ENCODE measurements around the gene APC2. TPM values are rescaled to one million over a fixed set of nuclear protein-coding genes. Genes with fewer than 3 reads are reported as not detected.
A peak's percentile ranks its signal among the peaks of the same experiment; 100 is the strongest.

Gene APC2, protein sequence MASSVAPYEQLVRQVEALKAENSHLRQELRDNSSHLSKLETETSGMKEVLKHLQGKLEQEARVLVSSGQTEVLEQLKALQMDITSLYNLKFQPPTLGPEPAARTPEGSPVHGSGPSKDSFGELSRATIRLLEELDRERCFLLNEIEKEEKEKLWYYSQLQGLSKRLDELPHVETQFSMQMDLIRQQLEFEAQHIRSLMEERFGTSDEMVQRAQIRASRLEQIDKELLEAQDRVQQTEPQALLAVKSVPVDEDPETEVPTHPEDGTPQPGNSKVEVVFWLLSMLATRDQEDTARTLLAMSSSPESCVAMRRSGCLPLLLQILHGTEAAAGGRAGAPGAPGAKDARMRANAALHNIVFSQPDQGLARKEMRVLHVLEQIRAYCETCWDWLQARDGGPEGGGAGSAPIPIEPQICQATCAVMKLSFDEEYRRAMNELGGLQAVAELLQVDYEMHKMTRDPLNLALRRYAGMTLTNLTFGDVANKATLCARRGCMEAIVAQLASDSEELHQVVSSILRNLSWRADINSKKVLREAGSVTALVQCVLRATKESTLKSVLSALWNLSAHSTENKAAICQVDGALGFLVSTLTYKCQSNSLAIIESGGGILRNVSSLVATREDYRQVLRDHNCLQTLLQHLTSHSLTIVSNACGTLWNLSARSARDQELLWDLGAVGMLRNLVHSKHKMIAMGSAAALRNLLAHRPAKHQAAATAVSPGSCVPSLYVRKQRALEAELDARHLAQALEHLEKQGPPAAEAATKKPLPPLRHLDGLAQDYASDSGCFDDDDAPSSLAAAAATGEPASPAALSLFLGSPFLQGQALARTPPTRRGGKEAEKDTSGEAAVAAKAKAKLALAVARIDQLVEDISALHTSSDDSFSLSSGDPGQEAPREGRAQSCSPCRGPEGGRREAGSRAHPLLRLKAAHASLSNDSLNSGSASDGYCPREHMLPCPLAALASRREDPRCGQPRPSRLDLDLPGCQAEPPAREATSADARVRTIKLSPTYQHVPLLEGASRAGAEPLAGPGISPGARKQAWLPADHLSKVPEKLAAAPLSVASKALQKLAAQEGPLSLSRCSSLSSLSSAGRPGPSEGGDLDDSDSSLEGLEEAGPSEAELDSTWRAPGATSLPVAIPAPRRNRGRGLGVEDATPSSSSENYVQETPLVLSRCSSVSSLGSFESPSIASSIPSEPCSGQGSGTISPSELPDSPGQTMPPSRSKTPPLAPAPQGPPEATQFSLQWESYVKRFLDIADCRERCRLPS (N-terminal part only)
- total RNA-seq (under 1 TPM; 0.04 to 0.06 (median 0.05) TPM), polyA plus RNA-seq (under 1 TPM in 2 of 3 donors, not detected in 1; 0.01 to 0.03 TPM)
- long read RNA-seq, donor 1 = 0 reads
- long read RNA-seq, donor 2, partial matches to known transcripts = 0 of 2 reads
- long read RNA-seq, donor 2, other reads (novel, unspliced or antisense) = 2 of 2 reads

DNA sequence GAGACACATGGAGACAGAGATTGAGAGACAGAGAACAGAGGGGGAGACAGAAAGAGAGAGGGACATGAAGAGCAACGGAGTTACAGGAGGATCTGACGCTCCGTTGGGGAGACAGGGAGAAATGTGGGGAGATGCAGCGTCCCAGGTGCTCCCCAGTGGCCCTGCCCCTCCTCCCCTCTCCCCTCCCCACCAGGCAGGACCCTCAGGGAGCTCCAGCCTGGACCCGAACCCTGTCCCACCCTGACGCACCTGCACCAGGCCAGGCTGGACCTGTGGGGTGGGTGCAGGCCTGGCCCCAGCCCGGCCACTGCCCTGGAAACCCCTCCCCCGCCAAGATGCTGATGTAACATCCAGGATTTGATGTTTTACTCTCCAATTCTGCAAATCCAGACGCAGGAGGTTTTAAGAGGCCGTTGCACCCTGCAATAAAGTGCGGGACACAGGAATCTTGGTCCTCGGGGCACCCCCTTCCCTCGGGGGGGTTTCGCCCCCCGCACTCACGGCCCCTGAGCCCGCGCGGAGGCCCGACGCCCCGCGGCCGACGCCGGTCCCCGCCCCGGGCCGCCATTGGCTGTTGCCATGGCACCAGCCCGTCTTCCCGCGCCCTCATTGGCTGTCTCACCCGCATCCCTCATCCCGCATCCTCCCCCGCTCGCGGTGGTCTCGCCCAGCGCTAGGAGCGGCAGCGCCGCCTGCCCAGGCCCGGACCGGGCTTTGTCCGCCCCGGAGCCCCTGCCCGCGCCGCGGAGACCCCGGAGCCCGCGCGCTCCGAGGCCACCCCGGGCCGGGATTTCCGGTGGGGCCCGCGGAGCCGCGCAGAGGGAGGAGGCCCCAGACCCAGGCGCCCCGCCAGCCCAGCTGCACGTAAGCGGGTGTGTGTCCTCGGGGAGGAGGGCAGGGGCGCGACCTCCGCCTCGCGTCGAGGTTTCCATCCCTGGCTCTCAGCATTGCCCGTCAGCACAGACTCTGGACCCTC is at the start of gene APC2:
Gene APC2 (plus strand): TSS at position 655 of the 976 bp plus-strand sequence. CDS start 2,881 bp downstream, outside the sequence.
- Histone ChIP-seq H3K4me3 (no peak within 1 kb of the TSS), H3K27ac (no peak within 1 kb of the TSS), H3K36me3 (ENCODE audit: insufficient read depth in 1 of 2, low read depth in 1 of 2) (no peaks in the 10 kb centered on the region), H3K4me1 (no peaks in the 10 kb centered on the region), H3K9me3 (no peaks in the 10 kb centered on the region), H3K27me3 (ENCODE audit: insufficient read depth in 3 of 3, low read length in 2 of 3) (peaks cover 0 to 91% (median 63%) of the 10 kb centered on the region in 3 donors)
- 2 to 3% (median 2%) methylated on average over 62 to 74 of the region's 74 CpGs for WGBS, 3 donors
- intact Hi-C loops (cut with DNase I) = loop anchor here in 1 of 2 donors (5.0 to 10.0 kb wide), 2 partner anchors 132 to 165 kb away; partner anchors contain the start of gene EFNA2
- ATAC-seq = no peak
- TF ChIP-seq, protein P1, sequence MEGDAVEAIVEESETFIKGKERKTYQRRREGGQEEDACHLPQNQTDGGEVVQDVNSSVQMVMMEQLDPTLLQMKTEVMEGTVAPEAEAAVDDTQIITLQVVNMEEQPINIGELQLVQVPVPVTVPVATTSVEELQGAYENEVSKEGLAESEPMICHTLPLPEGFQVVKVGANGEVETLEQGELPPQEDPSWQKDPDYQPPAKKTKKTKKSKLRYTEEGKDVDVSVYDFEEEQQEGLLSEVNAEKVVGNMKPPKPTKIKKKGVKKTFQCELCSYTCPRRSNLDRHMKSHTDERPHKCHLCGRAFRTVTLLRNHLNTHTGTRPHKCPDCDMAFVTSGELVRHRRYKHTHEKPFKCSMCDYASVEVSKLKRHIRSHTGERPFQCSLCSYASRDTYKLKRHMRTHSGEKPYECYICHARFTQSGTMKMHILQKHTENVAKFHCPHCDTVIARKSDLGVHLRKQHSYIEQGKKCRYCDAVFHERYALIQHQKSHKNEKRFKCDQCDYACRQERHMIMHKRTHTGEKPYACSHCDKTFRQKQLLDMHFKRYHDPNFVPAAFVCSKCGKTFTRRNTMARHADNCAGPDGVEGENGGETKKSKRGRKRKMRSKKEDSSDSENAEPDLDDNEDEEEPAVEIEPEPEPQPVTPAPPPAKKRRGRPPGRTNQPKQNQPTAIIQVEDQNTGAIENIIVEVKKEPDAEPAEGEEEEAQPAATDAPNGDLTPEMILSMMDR (IDR thresholded peaks at IDR 0.05) = no peak
- DNase-seq = no peak

DNA sequence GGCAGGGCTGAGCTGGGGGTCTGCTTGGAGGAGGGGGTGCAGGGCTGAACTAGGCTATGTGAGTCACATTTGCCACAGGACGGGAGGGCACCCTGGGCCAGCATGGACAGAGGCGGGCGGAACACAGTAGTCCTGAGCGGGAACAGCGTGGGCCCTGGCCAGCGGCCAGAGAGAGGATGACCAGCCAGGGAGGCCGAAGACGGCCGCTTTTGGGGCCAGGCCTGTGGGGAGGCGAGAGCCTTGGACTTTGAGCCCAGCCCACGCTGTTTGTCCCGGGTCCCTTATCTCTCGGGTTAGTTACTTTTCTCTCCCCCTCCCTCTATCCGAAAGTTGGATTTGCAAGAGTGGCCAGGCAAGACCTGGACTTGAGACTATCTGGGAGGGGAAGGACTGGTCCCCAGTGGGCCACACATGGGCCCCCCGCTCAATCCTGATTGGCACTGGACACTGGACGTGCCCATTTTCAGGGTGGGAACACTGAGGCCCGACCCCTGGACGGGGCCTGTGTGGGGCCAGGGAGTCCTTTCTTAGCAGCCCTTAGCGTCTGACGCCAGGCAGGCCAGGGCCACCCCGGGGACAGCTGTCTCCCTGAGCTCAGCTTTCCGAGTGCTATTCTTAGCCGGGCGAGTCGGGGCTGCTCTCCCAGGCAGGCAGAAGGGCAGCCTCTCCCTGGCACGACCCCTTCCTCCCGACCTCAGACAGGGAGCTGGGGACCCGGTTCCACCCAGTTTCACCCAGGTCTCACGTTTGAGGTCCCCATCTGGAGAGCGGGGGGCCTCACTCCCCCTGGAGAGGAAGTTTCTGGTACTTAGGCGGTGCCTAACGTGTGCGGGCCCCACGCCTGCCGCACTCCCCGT is 49.4 kb upstream of the APC2 start:
- H3K4me3 ChIP-seq = peak overlapping the region; percentile 91
- WGBS, 3 donors = 10 to 16% (median 15%) methylated on average over 34 to 36 of the region's 36 CpGs
- no peaks in the 10 kb centered on the region for H3K9me3 ChIP-seq
- TF ChIP-seq, protein P1 (IDR thresholded peaks at IDR 0.05) = no peak
- H3K27ac ChIP-seq = peak overlapping the region; percentile 98
- intact Hi-C loops (cut with DNase I) = loop anchor here in 1 of 2 donors (2.0 to 10.0 kb wide), 2 partner anchors 16 to 826 kb away; partner anchors contain the start of gene BSG
- peaks cover 0 to 21% of the 10 kb centered on the region in 2 donors for H3K36me3 ChIP-seq (ENCODE audit: insufficient read depth in 1 of 2, low read depth in 1 of 2)
- ATAC-seq (peak; percentile 88 to 91 (median 88)), DNase-seq (peak; percentile 81 to 92)
- H3K27me3 ChIP-seq (ENCODE audit: insufficient read depth in 3 of 3, low read length in 2 of 3) = no peaks in the 10 kb centered on the region
- H3K4me1 ChIP-seq = peaks cover 17% of the 10 kb centered on the region

- peaks cover 11% of the 10 kb centered on the region for H3K4me1 ChIP-seq
- ATAC-seq (peak; percentile 26 to 76 (median 56)), DNase-seq (no peak)
- WGBS, 3 donors = 2% methylated on average over 53 to 87 of the region's 87 CpGs
- H3K9me3 ChIP-seq = no peaks in the 10 kb centered on the region
- peaks cover 0 to 21% of the 10 kb centered on the region in 2 donors for H3K36me3 ChIP-seq (ENCODE audit: insufficient read depth in 1 of 2, low read depth in 1 of 2)
- peak within 1 kb of the TSS; percentile 91 for H3K4me3 ChIP-seq
- H3K27ac ChIP-seq = peak within 1 kb of the TSS; percentile 98
- intact Hi-C loops (cut with DNase I) = loop anchor here in 1 of 2 donors (2.0 to 10.0 kb wide), 2 partner anchors 17 to 827 kb away; partner anchors contain the start of gene BSG
- H3K27me3 ChIP-seq (ENCODE audit: insufficient read depth in 3 of 3, low read length in 2 of 3) = no peaks in the 10 kb centered on the region
- TF ChIP-seq, protein P1 (IDR thresholded peaks at IDR 0.05) = peak; percentile 63
Observed at GRCh38 chr19:1401138-1401888, 48.6 kb upstream of the APC2 start, which contains the start of gene GAMT. Gene GAMT (minus strand): TSS chr19:1401542. CDS start chr19:1401476, 66 bp downstream.
